HEK293T (cell line): ENCODE data around the gene OXCT1.

Experiments
- ARNT ChIP-seq: fragments of 450-650 bp; IDR thresholded peaks from 2 replicates; pipeline ENCODE4 v1.6.1; 2017; ENCODE audit warnings: mild to moderate bottlenecking
- BHLHE40 ChIP-seq: fragments of 450-650 bp; IDR thresholded peaks from 2 replicates; pipeline ENCODE4 v1.6.1; 2016; ENCODE audit warnings: mild to moderate bottlenecking, moderate library complexity, borderline replicate concordance
- CTBP1 ChIP-seq: fragments of 450-650 bp; IDR thresholded peaks from 2 replicates; pipeline ENCODE4 v1.6.1; 2016; ENCODE audit warnings: borderline replicate concordance
- ELF4 ChIP-seq: fragments of 450-650 bp; IDR thresholded peaks from 2 replicates; pipeline ENCODE4 v1.6.1; 2017; ENCODE audit warnings: antibody characterized with exemption
- FOXA1 ChIP-seq: fragments of 450-650 bp; IDR thresholded peaks from 2 replicates; pipeline ENCODE4 v1.6.1; 2016; ENCODE audit warnings: mild to moderate bottlenecking
- FOXK2 ChIP-seq: fragments of 450-650 bp; IDR thresholded peaks from 2 replicates; pipeline ENCODE4 v1.6.1; 2016; ENCODE audit warnings: mild to moderate bottlenecking
- FOXM1 ChIP-seq: fragments of 450-650 bp; IDR thresholded peaks from 2 replicates; pipeline ENCODE4 v1.6.1; 2017; ENCODE audit warnings: mild to moderate bottlenecking, borderline replicate concordance
- L3MBTL2 ChIP-seq: fragments of 450-650 bp; conservative IDR thresholded peaks from 2 replicates; pipeline ENCODE4 v1.6.1; 2016; ENCODE audit warnings: mild to moderate bottlenecking
- NFRKB ChIP-seq: fragments of 450-650 bp; IDR thresholded peaks from 2 replicates; pipeline ENCODE4 v1.6.1; 2016; ENCODE audit warnings: mild to moderate bottlenecking, moderate library complexity
- SP1 ChIP-seq: fragments of 450-650 bp; IDR thresholded peaks from 2 replicates; pipeline ENCODE4 v1.6.1; 2017
- SUZ12 ChIP-seq: fragments of 450-650 bp; IDR thresholded peaks from 2 replicates; pipeline ENCODE4 v1.6.1; 2016; ENCODE audit warnings: mild to moderate bottlenecking
- TARDBP ChIP-seq: fragments of 450-650 bp; IDR thresholded peaks from 2 replicates; pipeline ENCODE4 v1.6.1; 2016
- TF ChIP-seq, protein P1 (sequence below): fragments of 450-650 bp; IDR thresholded peaks from 2 replicates; pipeline ENCODE4 v1.6.1; 2016

- TF ChIP-seq NFRKB (no peak), FOXA1 (no peak), BHLHE40 (no peak), SUZ12 (no peak), FOXM1 (no peak), L3MBTL2 (no peak), FOXK2 (no peak), SP1 (no peak), ARNT (no peak), TARDBP (no peak), ELF4 (no peak), CTBP1 (no peak)
- TF ChIP-seq, protein P1, sequence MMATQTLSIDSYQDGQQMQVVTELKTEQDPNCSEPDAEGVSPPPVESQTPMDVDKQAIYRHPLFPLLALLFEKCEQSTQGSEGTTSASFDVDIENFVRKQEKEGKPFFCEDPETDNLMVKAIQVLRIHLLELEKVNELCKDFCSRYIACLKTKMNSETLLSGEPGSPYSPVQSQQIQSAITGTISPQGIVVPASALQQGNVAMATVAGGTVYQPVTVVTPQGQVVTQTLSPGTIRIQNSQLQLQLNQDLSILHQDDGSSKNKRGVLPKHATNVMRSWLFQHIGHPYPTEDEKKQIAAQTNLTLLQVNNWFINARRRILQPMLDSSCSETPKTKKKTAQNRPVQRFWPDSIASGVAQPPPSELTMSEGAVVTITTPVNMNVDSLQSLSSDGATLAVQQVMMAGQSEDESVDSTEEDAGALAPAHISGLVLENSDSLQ, result no peak
Measured at GRCh38 chr5:41722359-41722950, 147.8 kb downstream of the OXCT1 start.
